Activated CD8-positive, alpha-beta memory T cell treated with anti-CD3 and anti-CD28 coated beads for 1 hour (primary cell): Measurements from ENCODE around the gene PIP5K1A.
"Not testable (repeated sequence)": the region's sequence is repeated elsewhere in the genome, so short reads cannot be mapped to it uniquely, and the experiment has no call there.

ENCODE experiments used
- DNase-seq, 2 donors: peaks; one replicate each; pipeline ENCODE4 v3.0.0-alpha.2; 2020; ENCODE audit warnings: low read depth in 1 of 2; ENCODE audit errors: extremely low read depth in 1 of 2

The PIP5K1A gene

DNA sequence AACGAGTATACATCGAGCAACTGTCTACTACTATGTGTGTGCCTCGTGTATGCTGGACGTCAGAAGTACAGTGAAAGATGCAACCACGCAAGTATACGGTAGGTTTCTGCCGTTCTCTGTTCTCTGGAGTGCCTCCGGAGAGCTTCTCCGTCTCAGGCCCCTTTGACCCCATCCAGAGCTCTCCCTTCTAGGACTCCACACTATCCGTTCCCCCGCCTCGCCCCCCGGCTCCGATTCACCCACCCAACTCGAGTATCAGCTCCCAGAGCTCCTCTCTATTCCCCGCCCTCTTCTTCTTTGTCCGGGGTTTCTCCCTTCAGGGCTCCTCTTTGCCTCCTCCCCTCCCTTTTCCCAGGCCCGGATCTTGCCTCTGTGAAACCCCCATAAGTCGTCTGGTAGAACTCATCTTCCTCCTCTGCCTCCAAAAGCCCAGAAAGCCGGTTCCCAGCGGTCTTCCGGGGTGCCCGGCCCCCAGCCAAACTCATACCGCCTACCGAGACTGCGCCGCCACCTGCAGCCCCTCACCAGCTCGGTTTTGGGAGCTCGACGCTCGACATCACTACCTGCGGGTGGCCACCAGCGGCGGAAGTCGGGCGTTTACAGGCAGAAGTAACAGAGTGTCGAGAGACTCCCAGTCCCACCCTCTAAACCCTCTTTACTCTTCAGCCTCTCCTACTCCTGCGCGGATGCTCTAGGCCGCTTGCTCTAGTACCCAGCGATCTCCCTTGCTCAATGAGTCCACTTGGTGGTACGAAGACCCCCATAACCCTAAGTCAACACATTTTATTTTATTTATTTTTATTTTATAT is 8.5 kb upstream of the PIP5K1A start, which contains the start of gene VPS72:
TSS of gene VPS72 (minus strand) at position 561 of the 809 bp plus-strand sequence. CDS start at position 485, 76 bp downstream.
- DNase-seq = peak; percentile 58 to 74

DNA sequence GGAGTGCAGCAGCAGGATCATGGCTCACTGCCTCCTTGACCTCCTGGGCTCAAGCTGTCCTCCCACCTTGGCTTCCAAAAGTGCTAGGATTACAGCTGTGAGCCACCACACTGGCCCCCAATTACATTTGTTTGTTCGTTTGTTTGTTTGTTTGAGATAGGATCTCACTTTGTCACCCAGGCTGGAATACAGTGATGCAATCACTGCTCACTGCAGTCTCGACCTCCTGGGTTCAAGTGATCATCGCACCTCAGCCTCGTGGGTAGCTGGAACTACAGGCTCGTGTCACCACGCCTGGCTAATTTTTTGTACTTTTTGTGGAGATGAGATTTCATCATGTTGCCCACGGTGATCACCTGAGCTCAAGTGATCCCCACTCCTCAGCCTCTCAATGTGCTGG is 6.3 kb upstream of the PIP5K1A start:
- DNase-seq = no peak

DNA sequence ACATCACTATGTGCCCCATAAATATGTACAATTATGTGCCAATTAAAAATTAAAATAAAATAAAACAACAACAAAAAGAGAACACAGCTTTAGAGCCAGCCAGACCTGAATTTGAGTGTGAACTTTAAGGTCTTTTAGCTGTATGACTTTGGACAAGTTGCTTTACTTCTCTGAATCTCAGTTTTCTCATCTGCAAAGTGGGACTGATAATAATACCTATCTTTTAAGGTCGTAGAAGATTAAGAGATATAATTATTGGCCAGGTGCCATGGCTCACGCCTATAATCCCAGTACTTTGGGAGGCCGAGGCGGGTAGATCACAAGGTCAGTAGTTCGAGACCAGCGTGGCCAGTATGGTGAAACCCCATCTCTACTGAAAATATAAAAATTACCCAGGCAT is 5.0 kb upstream of the PIP5K1A start:
- no peak for DNase-seq

DNA sequence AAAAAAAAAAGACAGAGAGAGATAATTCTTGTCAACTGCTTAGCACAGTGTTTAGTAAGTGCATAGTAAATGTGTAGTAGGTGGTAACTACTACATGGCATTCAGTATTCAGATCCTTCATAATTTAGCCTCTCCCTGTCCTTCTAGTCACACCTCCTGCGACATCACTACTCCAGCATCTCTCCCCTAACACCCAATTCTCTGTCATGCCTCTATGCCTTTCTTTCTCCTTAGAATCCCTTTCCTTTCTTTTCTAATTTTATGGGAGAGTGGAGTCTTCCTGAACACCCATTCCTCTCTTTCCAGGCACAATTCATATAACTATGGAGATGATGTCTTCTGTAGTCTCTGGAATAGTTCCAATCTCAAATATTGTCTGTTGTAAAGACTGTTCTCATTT is 4.5 kb upstream of the PIP5K1A start:
- DNase-seq = no peak

DNA sequence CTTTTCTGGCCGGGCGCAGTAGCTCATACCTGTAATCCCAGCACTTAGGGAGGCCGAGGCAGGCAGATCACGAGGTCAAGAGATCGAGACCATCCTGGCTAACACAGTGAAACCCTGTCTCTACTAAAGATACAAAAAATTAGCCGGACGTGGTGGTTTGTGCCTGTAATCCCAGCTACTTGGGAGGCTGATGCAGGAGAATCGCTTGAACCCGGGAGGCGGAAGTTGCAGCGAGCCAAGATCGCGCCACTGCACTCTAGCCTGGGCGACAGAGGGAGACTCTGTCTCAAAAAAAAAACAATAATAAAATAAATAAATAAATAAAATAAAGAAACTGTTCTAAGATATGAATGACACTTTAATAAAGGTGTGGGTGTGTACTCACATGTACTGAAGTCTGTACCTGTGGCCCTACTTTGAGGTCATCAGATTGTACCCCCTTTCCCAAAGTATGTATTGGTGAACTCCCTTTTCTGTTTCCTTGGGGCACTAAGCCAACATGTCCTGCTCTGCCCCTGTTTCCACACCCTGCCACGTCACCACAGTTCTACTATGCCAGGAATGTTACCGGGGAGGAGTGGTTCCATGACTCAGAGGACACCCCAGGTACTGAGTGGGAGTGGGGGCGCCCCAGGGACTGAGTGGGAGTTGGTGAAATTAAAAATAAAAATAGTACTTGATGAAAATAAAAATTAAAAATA is 3.3 kb upstream of the PIP5K1A start:
- DNase-seq = not testable (repeated sequence)

DNA sequence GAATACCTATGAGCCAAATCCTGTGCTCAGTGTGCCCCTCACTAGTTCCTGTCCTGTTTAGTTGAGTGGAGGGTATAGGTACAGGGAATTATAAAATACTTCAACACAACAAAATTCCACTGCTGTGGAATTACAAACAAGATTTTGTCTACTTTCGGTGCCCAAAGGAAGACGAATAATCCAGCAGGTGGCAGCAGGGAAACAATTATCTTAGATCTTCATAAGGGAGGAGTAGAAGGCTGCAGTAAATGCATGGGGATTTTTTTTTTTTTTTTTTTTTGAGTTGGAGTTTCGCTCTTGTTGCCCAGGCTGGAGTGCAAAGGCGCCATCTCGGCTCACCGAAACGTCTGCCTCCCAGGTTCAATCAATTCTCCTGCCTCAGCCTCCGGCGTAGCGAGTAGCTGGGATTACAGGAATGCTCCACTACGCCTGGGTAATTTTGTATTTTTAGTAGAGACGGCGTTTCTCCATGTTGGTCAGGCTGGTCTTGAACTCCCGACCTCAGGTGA is 2.0 kb upstream of the PIP5K1A start:
- no peak for DNase-seq

DNA sequence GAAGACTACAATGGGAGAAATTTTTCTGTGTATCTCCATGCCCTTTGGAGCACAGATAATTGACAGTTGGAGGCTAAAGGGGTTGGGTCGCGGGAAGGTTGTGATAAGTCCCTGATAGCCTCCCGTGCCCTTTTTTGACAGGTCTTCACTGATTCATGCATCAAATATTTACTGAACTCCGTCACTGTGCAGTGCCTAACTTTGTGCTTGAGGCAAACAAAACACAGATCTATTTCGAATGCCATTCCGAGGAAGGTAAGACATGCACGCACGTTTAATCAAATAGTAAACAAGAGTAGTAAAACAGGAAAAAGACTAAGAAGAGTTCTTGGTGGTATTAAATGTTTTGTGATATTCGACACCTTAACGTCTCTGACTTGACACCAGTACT is 494 bp upstream of the PIP5K1A start:
- DNase-seq = no peak

DNA sequence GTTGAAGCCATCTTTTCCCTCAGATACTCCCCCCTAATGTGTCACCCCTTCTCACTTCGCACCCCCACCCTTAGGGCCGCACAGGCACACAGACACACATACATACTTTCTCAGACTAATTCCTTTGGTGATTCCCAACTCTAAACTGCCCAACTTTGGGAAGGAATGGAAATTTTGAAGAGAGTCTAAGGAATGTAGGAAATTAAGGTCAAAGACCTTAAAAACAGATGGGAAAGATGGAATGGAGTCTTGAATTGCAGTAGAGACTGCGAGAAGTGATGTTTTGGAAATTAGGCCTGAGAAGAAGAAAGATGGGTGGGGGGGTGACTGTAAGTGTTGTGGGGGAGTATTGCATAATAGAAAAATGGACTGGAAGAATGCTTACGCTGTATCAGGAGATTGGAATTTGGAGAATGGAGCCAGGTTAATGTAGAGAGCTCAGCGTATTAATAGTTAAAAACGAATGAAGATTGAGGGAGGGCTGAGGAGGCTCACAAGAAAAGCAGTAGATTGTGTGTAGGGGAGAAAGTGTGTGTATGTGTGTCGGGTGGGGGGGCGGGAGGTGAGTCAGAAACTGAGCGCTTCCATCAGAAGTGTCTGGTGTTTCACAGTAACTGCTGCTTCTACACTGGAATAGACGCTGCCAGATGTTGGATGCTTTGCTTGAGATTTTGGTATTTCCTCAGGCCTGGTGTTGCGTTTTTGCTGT is 1.7 kb downstream of the PIP5K1A start:
- no peak for DNase-seq

DNA sequence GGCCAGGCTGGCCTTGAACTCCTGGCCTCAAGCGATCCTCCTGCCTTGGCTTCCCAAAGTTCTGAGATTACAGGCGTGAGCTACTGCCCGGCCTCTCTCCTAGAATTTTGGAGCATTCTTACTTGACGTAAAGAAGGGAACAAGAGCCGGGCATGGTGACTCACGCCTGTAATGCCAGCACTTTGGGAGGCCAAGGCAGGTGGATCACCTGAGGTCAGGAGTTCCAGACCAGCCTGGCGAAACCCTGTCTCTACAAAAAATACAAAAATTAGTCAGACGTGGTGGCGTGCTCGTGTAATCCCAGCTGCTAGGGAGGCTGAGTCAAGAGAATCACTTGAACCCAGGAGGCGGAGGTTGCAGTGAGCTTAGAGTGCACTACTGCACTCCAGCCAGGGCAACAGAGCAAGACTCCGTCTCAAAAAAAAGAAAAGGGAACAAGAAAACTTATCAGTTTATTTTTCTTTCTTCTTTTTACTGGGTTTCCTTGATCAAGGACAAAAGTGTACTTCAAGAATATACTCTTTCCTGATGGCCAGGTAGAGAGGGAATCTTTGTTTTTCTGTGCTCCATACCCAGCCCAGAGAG is 7.1 kb downstream of the PIP5K1A start:
- DNase-seq = not testable (repeated sequence)

DNA sequence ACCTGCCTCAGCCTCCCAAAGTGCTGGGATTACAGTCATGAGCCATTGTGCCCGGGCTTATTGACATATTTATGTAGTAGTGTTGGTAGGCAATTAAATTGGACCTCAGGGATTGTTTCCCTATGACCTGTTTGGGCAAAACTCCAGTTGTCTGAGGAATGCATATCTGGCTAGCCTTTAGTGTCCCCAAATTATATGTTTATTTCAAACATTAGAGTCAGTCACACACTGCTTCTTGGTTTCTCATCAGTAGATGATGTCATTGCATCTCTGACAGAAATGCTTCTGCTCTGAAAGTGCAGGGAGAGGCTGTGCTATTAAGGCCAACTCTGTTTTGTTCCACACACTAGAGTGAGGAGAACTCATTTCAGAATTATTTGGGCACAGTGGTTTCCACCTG is 12.5 kb downstream of the PIP5K1A start:
- DNase-seq = no peak

DNA sequence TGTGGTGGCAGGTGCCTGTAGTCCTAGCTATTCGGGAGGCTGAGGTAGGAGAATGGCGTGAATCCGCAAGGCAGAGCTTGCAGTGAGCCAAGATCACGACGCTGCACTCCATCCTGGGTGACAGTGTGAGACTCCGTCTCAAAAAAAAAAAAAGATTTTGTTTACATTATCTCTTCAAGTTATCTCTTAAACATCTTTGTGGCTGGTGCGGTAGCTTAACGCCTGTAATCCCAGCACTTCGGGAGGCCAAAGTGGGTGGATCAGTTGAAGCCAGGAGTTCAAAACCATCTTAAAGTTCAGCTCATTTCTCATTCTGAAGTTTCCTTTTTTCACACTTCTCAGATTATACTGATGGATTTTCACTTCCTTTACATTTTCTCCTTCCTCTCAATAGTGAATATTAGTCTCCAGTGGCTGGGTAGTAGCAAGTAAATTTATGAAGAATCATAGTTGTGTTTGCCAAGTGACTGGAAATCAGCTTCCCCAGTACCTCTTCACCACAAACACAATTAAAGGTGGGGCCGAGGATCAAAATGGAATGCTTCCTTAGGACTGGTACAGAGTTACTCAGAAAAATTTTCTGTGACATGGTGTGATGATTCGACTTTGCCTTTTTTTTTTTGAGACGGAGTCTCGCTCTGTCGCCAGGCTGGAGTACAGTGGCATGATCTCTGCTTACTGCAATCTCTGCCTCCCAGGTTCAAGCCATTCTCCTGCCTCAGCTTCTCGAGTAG is 13.8 kb downstream of the PIP5K1A start:
- no peak for DNase-seq

DNA sequence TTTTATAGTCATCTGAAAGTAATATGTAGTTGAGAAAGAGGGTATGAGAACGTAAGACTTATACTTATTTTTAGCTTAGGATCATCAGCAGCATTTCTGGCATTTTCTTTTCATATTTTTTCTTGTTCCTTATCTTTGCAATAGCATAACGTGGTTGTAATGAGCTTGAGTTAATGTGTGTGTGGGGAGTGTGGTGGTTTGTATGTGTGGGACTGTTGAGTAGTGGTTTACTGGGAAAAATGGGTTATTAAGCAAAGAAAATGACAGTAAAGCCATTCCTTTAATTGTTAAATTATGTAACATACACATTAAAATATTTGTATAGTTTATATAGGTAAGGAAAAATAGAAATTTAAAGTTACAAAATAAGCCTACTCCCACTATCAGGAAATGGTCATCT is 15.2 kb downstream of the PIP5K1A start:
- no peak for DNase-seq

DNA sequence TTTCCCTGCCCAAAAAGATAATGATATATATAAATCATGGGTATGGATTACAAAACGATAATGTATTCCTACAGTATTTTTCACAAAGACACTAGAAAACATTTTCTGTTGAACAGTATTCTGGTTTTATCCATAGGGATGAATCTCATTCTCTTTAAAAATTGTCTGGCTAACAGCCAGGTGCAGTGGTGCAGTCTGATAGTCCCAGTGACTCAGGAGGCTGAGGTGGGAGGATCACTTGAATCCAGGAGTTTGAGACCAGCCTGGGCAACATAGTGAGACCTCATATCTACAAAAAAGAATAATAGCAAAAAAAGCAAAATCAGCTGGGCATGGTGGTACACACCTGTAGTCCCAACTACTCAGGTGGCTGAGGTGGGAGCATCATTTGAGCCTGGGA is 23.3 kb downstream of the PIP5K1A start:
- DNase-seq = no peak

DNA sequence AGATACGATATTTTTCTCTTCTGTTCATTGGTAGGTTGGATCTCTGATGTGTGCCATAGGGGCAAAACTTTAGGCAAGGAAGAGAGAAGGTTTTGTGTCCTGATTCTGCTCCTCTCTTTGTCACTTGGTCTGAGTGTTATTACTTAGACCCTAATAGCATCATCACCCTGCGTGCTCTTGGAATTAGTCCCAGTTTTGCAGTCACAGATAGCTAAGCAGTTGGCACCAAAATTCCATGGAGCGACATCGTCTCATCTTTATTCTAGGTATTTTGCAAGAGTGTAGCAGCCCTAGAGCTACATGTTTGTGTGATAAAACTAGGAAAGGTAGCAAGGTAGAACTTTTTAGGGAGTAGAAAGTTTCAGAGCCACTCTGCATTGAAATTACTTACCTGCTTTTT is 23.8 kb downstream of the PIP5K1A start:
- no peak for DNase-seq

DNA sequence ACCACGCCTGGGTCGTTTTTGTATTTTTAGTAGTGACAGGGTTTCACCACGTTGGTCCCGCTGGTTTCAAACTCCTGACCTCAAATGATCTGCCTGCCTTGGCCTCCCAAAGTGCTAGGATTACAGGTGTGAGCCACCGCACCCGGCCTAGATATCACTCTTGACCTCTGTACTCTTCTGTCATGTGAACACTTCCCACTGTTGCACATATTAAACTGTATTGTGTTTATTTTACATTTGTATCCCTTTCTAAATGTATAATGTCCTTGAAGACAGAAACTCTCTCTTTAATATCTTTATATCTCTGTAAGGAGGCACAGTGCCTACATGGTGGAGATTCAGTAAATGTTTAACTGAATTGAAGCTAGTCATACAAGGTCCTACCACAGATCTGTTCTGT is 36.9 kb downstream of the PIP5K1A start:
- no peak for DNase-seq

DNA sequence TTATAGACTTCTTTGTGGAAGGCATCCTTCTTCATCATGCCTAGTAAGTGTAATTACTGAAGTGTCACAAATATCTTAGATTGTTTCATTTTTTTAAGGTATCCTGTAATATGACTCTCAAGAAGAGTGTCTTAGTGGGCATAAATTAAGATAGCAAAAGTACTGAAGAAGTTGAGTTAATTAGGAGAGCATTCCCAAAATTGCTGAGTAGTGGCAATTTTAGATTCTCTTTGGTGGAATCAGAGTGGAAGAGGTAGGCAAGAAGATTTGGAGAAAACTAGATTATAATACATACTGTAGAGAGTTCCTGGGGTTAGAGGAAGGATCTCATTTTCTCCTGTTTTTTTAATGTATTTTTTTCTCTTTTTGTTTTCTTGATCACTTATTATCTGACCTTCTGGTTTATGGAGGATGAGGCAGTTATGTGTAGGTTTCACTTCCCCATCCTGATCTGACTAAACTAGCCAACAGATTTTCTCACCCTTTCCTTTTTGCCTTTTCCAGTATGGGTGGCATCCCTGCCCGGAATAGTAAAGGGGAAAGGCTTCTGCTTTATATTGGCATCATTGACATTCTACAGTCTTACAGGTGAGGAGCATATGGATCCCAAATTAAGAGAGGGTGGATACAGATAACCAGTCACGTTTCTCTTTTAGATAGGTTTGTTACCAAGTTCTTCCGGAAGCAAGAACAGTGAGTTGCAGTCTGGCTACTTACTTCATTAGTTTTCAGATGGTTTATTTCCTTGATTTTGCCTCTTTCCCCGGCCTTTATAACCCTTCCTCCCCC is 39.5 kb downstream of the PIP5K1A start:
- no peak for DNase-seq

DNA sequence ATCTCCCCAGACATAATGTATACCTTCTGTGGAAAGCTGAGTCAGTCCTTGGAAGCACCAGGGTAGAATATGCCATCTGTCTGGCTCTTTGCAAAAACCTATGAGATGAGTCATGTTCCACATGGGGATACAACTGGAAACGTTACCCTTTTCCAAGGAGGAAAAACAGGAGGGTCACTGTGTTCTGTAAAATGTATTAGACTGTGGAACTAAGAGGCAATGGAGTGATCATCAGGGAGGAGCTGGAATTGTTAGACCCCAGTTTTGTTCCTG is 40.1 kb downstream of the PIP5K1A start:
- DNase-seq = no peak

DNA sequence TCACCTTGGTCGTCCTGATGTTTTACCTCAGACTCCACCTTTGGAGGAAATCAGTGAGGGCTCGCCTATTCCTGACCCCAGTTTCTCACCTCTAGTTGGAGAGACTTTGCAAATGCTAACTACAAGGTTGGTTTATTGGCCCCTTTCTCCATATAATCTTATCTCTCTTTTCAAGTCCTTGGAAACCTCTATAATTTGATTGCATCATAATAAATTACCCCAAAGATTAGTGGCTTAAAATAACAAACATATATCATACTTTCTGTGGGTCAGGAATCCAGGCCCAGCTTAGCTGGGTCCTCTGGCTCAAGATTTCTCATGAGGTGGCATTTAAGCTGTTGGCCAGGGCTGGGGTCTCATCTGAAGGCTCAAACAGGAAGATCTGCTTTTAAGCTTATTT is 44.1 kb downstream of the PIP5K1A start:
- DNase-seq = no peak

DNA sequence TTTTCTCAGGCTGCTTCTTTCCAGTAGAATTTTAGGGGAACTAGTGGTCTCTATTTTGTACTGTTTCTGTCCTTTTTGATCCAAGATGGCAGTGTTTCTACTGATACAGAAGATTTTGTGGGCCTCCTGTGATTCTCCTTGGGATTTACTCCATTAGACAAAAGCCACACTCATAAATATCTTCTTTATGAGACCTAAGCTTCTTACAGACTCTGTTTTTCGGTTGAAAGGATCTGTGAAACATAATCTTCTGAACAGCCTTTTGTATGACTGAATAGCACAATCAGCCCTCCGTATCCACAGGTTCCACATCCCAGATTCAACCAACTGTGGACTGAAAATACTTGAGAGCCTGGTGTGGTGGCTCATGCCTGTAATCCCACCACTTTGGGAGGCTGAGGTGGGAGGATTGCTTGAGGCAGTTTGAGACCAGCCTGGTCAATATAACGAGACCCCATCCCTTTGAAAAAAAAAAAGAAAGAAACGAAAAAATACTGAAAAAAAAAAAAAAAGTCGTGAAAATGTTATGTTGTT is 45.4 kb downstream of the PIP5K1A start:
- no peak for DNase-seq

DNA sequence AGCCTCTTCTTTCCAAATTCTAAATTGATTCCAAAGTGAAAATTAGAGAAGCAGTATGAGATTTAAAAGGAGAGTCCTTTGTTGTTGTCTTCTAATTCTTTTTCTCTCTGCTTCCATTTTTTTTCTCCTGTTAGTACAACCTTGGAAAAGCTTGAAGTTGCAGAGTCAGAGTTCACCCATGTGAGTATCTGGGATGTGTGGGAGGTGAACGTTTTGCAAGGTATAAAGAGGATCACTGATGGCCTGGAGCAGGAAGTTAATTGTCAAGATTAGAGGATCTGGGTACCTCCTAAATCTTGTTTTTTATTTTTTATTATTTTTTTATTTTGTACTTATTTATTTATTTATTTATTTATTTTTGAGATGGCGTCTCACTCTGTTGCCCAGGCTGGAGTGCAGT is 48.4 kb downstream of the PIP5K1A start:
- DNase-seq = no peak
